Endothelial cell of umbilical vein (primary cell): Measurements from ENCODE around the gene B9D1.

Experiments used
- CTCF ChIP-seq, 2 donors: IDR thresholded peaks; 1 replicate in 1 of 2; 2 replicates in 1 of 2; pipeline ENCODE4 v1.5.1; 2011; ENCODE audit warnings: low read length in 2 of 2, mild to moderate bottlenecking in 2 of 2, moderate library complexity in 2 of 2, control low read depth in 1 of 2, inconsistent platforms in 1 of 2, low read depth in 1 of 2; ENCODE audit not compliant: insufficient read depth in 1 of 2; ENCODE audit errors: extremely low read depth in 1 of 2
- EZH2 ChIP-seq: IDR thresholded peaks from 2 replicates; pipeline ENCODE4 v1.6.1; 2012; ENCODE audit warnings: borderline replicate concordance, low read depth, mild to moderate bottlenecking, moderate library complexity, low read length, inconsistent platforms; ENCODE audit not compliant: severe bottlenecking
- FOS ChIP-seq: IDR thresholded peaks from 2 replicates; pipeline ENCODE4 v1.6.1; 2011; ENCODE audit warnings: mild to moderate bottlenecking, low read length, moderate library complexity, borderline replicate concordance; ENCODE audit not compliant: insufficient read depth
- MAX ChIP-seq: IDR thresholded peaks from 2 replicates; pipeline ENCODE4 v1.6.1; 2011; ENCODE audit not compliant: insufficient read depth, insufficient read length
- MYC ChIP-seq: IDR thresholded peaks from one replicate; pipeline ENCODE4 v1.6.1; 2011; ENCODE audit warnings: mild to moderate bottlenecking, low read depth, low read length
- POLR2A ChIP-seq: IDR thresholded peaks from 2 replicates; pipeline ENCODE4 v1.6.1; 2012; ENCODE audit warnings: low read depth, mild to moderate bottlenecking, control low read depth, low read length
- POLR2AphosphoS5 ChIP-seq: IDR thresholded peaks from 2 replicates; pipeline ENCODE4 v1.6.1; 2012; ENCODE audit warnings: low read depth, mild to moderate bottlenecking, control low read depth, low read length, moderate library complexity; ENCODE audit not compliant: insufficient read depth

- TF ChIP-seq POLR2AphosphoS5: no peak
- no peak for TF ChIP-seq CTCF (IDR thresholded peaks at IDR 0.05; ENCODE audit: extremely low read depth in 1 of 2, insufficient read depth in 1 of 2, low read depth in 1 of 2, low read length in 2 of 2)
- no peak for TF ChIP-seq MAX
- TF ChIP-seq POLR2A: no peak
- TF ChIP-seq EZH2: no peak
- no peak for TF ChIP-seq FOS
- TF ChIP-seq MYC: no peak
Measured at GRCh38 chr17:19333736-19334290, 28.7 kb downstream of the B9D1 start.
